ENCODE data around the gene TADA3.

DNA sequence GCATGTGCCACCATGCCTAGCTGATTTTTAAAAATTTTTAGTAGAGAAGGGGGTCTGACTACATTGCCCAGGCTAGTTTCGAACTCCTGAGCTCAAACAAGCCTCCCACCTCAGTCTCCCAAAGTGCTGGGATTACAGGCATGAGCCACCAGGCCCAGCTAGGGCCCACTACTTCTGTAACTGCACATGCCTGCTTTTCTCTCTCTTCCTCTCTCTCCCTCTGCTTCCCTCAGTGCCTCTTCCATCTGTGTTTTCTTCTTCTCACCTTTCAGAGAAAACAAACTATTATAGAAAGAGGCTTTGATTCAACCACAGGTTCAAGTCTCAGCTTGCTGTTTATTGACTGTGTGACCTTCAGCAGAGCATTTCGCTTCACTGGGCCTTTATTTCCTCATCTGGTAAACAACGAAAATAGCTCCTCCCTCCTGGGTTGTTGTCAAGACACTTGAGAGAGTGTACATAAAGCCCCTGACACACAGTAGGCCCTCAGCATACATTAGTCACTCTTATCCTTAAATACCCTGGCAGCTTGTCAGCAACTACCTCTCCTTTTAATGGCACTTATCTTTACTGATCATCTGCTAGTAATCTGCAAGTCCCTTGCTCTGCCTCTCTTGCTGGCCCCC, 10.2 kb downstream of the TADA3 start:
- TF ChIP-seq CTCF (conservative IDR thresholded peaks at IDR 0.05 in 1 of 2, IDR thresholded peaks at IDR 0.05 in 1 of 2; ENCODE audit: low read depth in 1 of 2, low read length in 2 of 2), result no peak
- TF ChIP-seq EZH2 (IDR thresholded peaks at IDR 0.05; ENCODE audit: low read length, missing control alignments), result no peak

Data from fibroblast of lung (primary cell).